ENCODE data around the gene OR5K2.

OR5K2 gene

DNA sequence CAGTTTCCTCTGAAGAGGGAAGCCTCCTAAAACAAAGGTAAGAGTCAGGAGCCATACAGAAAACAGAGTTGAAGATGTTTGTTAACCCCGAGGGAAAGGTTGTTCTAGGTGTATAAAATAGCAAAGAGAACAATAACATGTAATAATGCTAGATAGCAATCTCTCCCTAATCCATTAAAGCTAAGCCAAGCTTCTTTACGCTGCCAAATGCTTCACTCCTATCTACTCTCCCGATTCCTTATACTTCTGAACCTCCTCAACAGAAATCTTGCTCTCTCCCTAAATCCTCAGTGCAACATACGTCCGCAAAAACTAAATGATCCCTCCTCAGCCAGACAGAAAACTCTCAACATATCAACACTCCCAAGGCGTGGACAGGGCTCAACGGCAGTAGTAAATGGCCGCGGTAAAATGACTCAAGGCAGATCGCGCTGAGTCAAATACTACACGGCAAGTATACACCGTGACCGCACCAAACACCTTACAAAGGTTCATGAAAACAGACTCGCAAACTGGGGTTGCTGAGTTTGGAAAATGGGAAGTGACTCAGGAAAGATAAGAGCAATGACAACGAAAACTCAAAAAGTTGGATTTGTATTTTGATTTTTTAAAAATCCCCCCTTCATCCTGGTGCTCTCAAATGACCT is 24.5 kb downstream of the OR5K2 start:
- Histone ChIP-seq H3K4me3 (peak overlapping the region; percentile 91), H3K27ac (peak overlapping the region; percentile 95 to 98)
- TF ChIP-seq, protein P1, sequence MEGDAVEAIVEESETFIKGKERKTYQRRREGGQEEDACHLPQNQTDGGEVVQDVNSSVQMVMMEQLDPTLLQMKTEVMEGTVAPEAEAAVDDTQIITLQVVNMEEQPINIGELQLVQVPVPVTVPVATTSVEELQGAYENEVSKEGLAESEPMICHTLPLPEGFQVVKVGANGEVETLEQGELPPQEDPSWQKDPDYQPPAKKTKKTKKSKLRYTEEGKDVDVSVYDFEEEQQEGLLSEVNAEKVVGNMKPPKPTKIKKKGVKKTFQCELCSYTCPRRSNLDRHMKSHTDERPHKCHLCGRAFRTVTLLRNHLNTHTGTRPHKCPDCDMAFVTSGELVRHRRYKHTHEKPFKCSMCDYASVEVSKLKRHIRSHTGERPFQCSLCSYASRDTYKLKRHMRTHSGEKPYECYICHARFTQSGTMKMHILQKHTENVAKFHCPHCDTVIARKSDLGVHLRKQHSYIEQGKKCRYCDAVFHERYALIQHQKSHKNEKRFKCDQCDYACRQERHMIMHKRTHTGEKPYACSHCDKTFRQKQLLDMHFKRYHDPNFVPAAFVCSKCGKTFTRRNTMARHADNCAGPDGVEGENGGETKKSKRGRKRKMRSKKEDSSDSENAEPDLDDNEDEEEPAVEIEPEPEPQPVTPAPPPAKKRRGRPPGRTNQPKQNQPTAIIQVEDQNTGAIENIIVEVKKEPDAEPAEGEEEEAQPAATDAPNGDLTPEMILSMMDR (IDR thresholded peaks at IDR 0.05): no peak
- no peak for DNase-seq (ENCODE audit: low spot score)

DNA sequence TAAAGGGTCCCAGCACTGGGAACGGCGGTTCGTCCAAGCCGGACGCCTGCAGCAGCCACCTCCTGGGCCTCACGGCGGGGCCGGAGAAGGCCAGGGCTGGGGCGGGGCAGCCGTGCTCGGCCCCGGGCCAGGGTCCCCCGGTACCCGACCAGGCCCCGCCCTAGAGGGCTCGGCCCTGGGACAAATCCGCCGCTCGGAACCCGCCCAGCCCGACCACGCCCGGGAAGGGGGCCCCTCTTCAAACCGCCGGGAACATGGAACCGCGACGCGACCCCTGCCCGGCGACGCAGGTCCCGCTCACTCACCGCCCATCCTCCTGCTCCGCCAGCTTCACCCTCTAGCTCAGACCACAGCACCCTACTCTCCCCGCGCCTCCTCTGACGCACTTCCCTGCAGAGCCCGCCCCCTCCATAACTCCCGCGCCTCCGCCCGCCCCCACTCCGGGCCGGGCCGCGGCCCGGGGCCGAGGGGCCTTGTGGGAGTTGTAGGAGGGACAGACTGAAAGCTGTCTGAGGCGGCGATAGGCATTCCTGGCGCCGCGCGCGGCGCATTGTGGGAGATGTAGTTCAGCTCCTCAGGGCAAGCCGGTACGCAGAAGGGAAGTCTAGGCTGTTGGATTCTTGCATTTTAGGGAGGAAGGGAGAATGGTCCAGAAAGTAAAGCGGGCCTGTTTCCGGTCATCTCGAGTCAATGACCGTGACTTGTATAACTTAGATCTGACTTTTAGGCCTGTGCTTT is 25.2 kb downstream of the OR5K2 start, which contains the start of gene CLDND1:
TSS of gene CLDND1 (minus strand) at position 359 of the 738 bp plus-strand sequence. CDS start 1,478 bp downstream, outside the sequence.
- Histone ChIP-seq H3K4me3 (peak within 1 kb of the TSS; percentile 91), H3K27ac (peak within 1 kb of the TSS; percentile 95 to 98)
- TF ChIP-seq, protein P1 (IDR thresholded peaks at IDR 0.05): no peak
- DNase-seq (ENCODE audit: low spot score): peak; percentile 99

DNA sequence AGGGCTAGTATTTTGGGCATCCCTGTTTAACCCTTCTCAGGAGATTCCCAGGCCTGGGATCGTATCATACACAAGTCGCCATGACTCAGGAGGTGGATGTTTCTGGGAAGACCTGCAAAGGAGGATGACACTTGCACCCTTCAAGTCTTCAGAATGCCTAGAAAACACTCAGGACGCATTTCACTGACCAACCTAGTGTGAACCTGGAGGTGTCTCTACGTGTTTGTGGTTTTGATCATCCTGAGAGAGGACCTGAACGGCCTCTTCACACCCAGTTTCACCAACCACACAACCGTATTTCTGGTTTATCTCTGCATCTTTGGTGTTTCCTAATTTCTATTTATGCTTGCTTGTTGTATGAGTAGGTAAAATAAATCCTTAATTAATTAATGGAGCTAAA is 28.0 kb downstream of the OR5K2 start:
- TF ChIP-seq, protein P1 (IDR thresholded peaks at IDR 0.05): no peak

DNA sequence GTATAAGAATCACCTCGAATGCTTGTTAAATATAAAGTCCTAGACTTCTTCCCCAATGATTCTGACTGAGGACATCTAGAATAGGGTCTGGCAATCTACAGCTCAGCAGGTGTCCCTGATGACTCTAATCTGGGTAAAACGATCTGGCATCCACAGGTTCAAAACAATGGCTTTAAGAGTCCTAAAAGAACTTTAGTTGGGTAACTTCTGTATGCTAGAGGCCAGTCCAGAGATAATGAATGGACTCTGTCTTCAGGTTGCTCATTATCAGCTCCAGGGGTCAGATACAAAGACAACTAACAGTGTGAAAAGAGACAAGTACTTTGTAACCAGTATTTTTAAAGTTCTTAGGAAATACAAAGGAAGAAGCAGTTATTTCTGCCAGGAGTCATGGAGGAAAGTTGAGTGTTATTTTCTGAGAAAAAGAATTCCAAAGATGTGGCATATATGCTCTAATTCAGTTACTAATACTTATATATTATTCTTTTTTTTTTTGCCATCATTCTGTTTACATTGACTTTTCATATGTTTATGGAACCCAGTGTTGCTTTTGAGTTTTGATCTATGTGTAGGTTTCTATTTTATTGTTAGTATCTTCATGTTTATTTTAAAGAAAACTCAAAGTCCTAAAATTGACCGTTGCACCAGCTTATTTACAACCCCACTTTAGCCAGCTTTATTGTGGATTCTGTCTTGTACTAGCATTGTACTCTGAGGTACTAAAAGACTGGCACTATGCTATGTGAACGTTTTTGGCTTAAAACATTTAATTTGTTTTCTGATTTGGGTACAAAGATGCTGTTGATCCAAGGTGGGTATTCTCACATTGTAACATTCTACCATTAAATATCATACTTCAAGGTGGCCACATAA is 31.2 kb downstream of the OR5K2 start:
- no peak for DNase-seq (ENCODE audit: low spot score)
- TF ChIP-seq, protein P1 (IDR thresholded peaks at IDR 0.05): no peak
- Histone ChIP-seq H3K4me3 (no peak overlapping the region), H3K27ac (no peak overlapping the region)

More for the DNA sequence above, 28.0 kb downstream of the OR5K2 start:
- H3K27ac ChIP-seq: no peak overlapping the region
- no peak for DNase-seq (ENCODE audit: low spot score)
- no peak overlapping the region for H3K4me3 ChIP-seq

DNA sequence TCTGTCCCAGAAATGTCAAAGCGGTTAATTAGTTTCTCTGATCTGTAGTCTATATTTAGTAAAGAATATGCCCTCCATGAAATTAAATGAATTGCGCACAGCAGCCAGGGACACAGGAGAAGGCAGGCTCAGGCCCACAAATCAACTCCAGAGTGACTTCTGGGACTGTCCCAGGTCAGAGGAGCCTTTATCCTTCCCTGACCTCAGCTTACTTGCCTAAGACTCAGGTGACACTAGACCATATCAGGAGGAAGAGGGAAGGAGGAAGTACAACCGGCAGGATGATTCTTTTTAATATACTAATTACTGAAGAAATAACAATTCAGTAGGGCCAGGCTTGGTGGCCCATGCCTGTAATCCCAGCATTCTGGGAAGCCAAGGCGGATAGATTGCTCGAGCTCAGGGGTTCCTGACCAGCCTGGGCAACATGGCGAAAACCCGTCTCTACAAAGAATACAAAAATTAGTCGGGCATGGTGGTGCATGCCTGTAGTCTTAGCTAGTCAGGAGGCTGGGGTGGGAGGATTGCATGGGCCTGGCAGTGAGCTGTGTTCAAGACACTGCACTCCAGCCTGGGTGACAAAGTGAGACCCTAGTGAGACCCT is 32.5 kb downstream of the OR5K2 start:
- no peak for DNase-seq (ENCODE audit: low spot score)
- TF ChIP-seq, protein P1 (IDR thresholded peaks at IDR 0.05): no peak
- H3K4me3 ChIP-seq: no peak overlapping the region
- H3K27ac ChIP-seq: no peak overlapping the region

DNA sequence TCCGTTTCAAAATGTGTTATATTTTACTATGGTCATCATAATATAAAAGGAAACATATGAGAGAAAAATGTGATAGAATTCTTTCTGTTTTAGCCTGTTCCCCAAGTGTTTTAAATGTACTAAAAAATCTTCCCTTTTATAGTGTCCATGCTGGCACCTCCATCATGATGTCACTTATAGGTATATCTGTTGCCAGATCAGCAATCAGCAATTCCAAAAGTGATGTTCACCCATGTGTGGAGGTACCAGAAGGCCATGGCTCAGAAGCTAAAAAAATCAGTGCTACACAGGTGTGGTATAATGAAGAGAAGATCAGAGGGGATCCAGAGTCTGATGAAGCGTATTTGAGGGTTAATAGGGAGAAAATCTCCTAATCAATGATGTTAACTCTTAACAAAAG is 33.2 kb downstream of the OR5K2 start:
- TF ChIP-seq, protein P1 (IDR thresholded peaks at IDR 0.05): no peak
- Histone ChIP-seq H3K4me3 (no peak overlapping the region), H3K27ac (no peak overlapping the region)
- no peak for DNase-seq (ENCODE audit: low spot score)

Data from coronary artery (tissue), 2 donors.